OCI-M2 (cell line): ENCODE results near the gene PCNX3.
"Not testable (repeated sequence)": the region's sequence is repeated elsewhere in the genome, so short reads cannot be mapped to it uniquely, and the experiment has no call there.

Source experiments
- DNase-seq: peaks from one replicate; lab custom pipeline; 2025; ENCODE audit not compliant: unreplicated experiment; lab: John Stamatoyannopoulos, UW

PCNX3 gene

DNA sequence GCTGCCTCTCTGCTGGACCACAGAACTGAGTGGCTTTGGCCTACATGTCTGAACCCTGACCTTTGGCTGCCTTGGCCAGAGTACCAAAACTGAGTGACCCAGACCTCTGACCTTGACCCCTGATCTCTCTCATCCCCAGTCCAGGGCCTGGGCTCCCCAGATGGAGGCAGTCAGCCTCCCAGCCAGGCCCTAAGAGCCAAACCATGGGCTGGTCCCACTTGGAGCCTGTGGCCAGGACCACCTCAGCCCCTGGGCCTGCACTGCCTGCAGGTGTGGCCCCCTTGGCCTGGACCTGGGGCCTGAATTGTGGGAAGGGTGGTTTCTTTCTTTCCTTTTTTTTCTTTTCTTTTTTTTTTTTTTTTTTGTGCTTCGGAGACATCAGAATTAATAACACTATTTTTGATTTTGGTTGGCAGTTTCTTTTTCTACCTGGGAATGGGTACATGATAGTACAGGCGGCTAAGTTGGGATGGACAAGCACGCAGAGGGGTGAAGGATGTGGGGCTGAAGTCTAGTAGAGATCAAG, 21.5 kb downstream of the PCNX3 start:
- no peak for DNase-seq

- DNase-seq: no peak
Measured at GRCh38 chr11:65637794-65638419, 22.3 kb downstream of the PCNX3 start, which contains the start of gene SIPA1. Gene SIPA1, plus strand, starts transcription at chr11:65638101. Its CDS starts 2,821 bp downstream, at chr11:65640922.

DNA sequence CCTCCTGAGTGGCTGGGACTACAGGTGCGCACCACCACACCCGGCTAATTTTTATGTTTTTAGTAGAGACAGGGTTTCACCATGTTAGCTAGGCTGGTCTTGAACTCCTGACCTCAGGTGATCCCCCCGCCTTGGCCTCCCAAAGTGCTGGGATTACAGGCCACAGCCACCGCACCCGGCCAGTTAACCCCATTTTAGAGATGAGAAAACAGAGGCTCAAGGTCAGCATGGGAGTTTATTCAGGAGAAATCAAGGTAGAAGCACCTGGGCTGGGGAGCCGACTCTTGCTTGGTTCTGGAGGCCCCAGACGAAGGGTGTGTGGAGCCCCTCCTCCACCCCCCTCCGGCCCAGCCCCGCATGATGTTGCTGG, 23.6 kb downstream of the PCNX3 start:
- DNase-seq: not testable (repeated sequence)

DNA sequence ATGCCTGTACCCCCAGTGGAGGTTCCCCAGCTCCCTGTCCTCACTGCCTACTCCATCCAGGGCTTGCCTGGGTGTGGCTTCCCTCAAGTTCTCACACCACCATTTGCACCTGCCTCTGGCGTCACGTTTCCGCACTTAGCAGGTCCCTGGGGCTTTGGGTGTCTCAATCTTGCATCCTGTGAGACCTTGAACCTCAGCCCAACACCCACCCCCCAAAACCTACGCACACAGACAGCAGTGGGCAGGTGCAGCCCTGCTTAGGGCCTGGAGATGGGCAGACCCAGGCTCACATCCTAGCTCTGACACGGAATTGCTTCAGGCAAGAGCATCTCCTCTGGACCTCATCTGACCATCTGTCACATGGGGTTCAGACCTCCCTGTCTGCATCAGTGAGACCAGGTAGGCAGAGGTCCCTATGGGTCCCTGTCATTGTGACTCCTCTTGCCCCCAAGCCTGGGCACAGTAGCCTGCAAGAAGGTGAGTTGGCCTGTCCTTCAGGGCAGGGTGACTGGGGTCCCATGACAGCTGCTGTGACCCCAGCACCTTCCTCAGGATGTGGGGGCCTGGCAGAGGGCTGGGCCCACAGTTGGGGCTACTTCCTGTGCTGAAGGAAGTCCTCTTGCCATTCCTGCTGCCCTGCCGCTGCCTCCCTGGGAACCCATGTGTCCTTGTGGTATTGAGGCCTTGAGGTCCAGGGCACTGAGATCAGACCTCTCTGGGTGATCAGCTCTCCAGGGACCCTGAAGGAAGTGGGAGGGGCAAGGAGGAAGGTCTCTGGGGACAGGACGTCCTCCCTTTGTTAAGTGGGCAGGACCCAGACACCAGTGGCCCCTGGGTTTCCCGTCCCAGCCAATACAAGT, 24.3 kb downstream of the PCNX3 start:
- no peak for DNase-seq

GRCh38 chr11:65640483-65641296, 25.1 kb downstream of the PCNX3 start:
- no peak for DNase-seq

- DNase-seq: no peak
Measured at GRCh38 chr11:65641297-65642013, 25.9 kb downstream of the PCNX3 start.

DNA sequence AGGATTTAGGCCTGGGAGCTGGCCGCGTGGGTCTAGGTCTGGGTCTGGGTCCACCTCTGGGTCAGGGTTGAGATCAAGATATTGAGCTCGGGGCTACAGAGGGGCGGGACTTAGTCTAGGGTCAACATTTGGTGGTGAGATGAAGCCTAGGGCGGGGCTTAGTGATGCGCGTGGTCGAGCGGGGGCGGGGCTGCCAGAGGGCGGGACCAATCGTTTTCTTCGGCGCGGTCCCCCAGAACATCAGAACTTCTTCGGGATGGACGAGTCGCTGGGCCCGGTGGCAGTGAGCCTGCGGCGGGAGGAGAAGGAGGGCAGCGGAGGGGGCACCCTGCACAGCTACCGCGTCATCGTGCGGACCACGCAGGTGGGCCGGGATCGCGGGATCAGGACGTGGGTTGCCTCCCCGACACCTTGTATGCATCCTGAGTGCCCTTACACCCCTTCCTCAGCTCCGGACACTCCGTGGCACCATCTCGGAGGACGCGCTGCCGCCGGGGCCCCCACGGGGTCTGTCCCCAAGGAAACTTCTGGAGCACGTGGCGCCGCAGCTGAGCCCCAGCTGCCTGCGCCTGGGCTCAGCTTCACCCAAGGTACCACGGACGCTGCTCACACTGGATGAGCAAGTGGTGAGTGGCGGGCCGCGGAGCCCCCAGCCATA, 26.6 kb downstream of the PCNX3 start:
- DNase-seq: no peak

DNA sequence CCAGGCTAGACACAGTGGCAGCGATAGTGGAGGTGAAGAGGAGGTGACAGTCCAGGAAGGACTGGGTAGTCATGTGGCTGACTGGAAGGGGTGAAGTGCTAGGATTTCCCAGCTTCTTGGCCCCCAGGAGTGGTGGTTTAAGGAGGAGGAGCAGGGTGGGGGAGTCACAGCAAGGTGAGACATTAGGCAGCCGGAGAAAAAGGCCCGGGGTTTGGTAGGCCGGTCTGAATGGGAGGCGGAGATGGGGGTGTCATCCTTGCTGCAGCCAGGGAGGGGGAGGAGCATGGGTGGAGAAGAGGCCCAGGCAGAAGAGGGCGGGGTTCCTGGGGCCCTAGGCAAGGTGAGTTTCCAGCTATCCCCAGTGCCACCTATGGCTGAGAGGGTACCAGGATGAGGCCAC, 28.4 kb downstream of the PCNX3 start:
- no peak for DNase-seq

DNA sequence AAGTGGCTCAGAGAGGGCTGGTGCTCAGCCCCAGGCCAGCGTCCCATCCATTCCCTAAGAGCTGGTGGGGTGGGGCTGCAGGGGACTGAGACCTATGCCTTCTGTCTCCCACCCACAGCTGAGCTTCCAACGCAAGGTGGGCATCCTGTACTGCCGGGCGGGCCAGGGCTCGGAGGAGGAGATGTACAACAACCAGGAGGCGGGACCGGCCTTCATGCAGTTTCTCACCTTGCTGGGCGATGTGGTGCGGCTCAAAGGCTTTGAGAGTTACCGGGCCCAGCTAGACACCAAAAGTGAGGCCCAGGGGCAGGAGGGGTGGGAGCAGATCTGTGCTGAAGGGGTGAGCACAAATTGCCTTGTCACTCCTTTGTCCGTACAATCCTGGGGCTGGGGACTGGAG, 29.3 kb downstream of the PCNX3 start:
- DNase-seq: no peak

DNA sequence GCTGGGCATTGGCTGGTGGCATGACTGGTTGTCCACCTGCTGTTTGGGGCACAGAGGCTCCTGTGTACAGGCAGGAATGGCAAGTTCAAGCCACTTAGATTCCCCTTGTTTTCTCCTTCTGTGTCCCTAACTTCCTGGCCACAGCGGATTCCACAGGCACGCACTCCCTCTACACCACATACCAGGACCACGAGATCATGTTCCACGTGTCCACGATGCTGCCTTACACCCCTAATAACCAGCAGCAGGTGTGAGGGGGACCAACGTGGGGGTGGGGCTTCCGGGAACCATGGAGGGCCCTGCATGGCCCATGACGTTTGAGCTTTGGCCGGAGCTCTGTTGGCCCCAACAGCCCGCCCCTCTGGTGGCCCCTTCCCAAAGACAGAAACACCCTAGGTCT, 30.1 kb downstream of the PCNX3 start:
- no peak for DNase-seq

GRCh38 chr11:65646288-65646957, 30.8 kb downstream of the PCNX3 start:
- DNase-seq: no peak

DNA sequence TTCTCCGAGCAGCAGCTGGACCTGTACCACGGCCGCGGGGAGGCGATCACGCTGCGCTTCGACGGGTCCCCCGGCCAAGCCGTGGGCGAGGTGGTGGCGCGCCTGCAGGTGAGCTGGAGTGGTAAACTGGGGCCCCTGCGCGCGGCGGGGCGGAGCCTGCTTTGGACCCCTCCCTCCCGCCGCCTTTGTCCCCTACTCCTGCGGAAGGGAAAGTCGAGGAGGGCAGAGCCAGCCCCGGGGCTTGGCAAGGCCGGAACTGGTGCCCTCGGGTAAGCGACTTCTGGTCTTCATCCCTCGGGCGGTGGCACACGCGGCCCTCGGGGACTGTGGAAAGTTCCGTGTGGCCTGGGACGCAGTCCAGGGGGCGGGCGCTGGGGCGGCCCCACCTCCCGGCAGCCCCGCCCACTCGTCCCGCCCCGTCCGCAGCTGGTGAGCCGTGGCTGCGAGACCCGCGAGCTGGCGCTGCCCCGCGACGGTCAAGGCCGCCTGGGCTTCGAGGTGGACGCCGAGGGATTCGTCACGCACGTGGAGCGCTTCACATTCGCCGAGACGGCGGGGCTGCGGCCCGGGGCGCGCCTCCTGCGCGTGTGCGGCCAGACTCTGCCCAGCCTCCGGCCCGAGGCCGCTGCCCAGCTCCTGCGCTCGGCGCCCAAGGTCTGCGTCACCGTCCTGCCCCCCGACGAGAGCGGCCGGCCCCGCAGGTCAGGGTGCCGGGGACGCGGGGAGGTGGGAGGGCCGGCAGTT, 31.6 kb downstream of the PCNX3 start:
- DNase-seq: no peak

GRCh38 chr11:65648997-65649493, 33.5 kb downstream of the PCNX3 start:
- DNase-seq: no peak

- no peak for DNase-seq
Measured at GRCh38 chr11:65649656-65650546, 34.3 kb downstream of the PCNX3 start.

- no peak for DNase-seq
Measured at GRCh38 chr11:65650547-65651338, 35.2 kb downstream of the PCNX3 start.

DNA sequence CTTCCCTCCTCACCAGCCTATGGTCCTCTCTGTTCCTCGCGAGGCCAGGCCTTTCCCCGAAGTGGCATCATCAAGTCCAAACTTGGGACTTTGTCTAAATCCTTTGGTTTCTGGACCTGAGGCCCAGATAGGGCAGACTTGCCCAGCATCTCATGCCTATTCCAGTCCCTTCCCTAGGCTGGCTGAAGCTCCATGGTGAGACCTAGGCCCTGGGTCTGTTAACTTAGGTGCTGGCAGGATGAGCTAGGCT, 35.7 kb downstream of the PCNX3 start:
- no peak for DNase-seq
